T-helper 2 cell treated with Interferon-gamma antibody and Interleukin-4, amounts not matched to agents 100 ng/mL and 5 ng/mL, for 36 hours (primary cell): ENCODE data around the gene IGSF3. TPM values are rescaled to one million over a fixed set of nuclear protein-coding genes. Genes with fewer than 3 reads are reported as not detected.
"Not testable (repeated sequence)": the region's sequence is repeated elsewhere in the genome, so short reads cannot be mapped to it uniquely, and the experiment has no call there.

Source experiments
- intact Hi-C: fragments of 100-400 bp; cut with micrococcal nuclease; formaldehyde crosslinking; loops from one replicate; pipeline ENCODE4 v1.15.1; 2023
- total RNA-seq: library from RNA; stranded (reverse); gene quantifications from 2 replicates; pipeline ENCODE4 v1.2.3, GENCODE V29; 2022

IGSF3 gene
- total RNA-seq, 1 donor from 2014 or later, result 0.82 TPM

- intact Hi-C loops, result loop anchor here (10.0 kb wide), 1 partner anchor 445 kb away; no protein-coding TSS in a partner anchor
Measured at GRCh38 chr1:116579259-116579875, 88.2 kb downstream of the IGSF3 start.

- intact Hi-C loops, result loop anchor here (10.0 kb wide), 1 partner anchor 444 kb away; no protein-coding TSS in a partner anchor
Measured at GRCh38 chr1:116578581-116578980, 89.0 kb downstream of the IGSF3 start.

GRCh38 chr1:116577759-116578314 is 89.7 kb downstream of the IGSF3 start:
- intact Hi-C loops, result loop anchor here (10.0 kb wide), 1 partner anchor 443 kb away; no protein-coding TSS in a partner anchor

GRCh38 chr1:116574581-116575291 is 92.8 kb downstream of the IGSF3 start:
- intact Hi-C loops, result loop anchor here (1.0 to 10.0 kb wide), 9 partner anchors 22 to 554 kb away; partner anchors contain the start of genes ATP1A1 and IGSF3

- intact Hi-C loops, result loop anchor here (1.0 to 10.0 kb wide), 9 partner anchors 23 to 555 kb away; partner anchors contain the start of genes ATP1A1 and IGSF3
Measured at GRCh38 chr1:116573431-116574095, 94.0 kb downstream of the IGSF3 start.

- intact Hi-C loops, result loop anchor here (5.0 to 10.0 kb wide), 5 partner anchors 164 to 438 kb away; partner anchors contain the start of gene ATP1A1
Measured at GRCh38 chr1:116572771-116573430, 94.6 kb downstream of the IGSF3 start.

GRCh38 chr1:116572099-116572498 is 95.4 kb downstream of the IGSF3 start:
- intact Hi-C loops, result loop anchor here (5.0 to 10.0 kb wide), 5 partner anchors 165 to 437 kb away; partner anchors contain the start of gene ATP1A1

GRCh38 chr1:116571215-116571919 is 96.2 kb downstream of the IGSF3 start:
- intact Hi-C loops, result loop anchor here (1.0 to 10.0 kb wide), 7 partner anchors 57 to 489 kb away; partner anchors contain the start of genes ATP1A1 and TTF2

GRCh38 chr1:116570358-116571214 is 96.9 kb downstream of the IGSF3 start, which contains the start of gene CD58:
TSS of gene CD58 (minus strand) at chr1:116571026. CDS start at chr1:116570972, 54 bp downstream.
- intact Hi-C loops, result loop anchor here (1.0 to 10.0 kb wide), 8 partner anchors 56 to 490 kb away; partner anchors contain the start of genes ATP1A1 and TTF2

GRCh38 chr1:116569776-116570357 is 97.7 kb downstream of the IGSF3 start:
- intact Hi-C loops, result loop anchor here (1.0 to 10.0 kb wide), 7 partner anchors 55 to 435 kb away; partner anchors contain the start of gene ATP1A1

GRCh38 chr1:116569381-116569670 is 98.2 kb downstream of the IGSF3 start:
- intact Hi-C loops, result no loop called here

- intact Hi-C loops, result no loop called here
Measured at GRCh38 chr1:116568662-116569380, 98.7 kb downstream of the IGSF3 start.

GRCh38 chr1:116567790-116568661 is 99.5 kb downstream of the IGSF3 start:
- intact Hi-C loops, result no loop called here

GRCh38 chr1:116565222-116565621 is 102.3 kb downstream of the IGSF3 start:
- intact Hi-C loops, result no loop called here

GRCh38 chr1:116564426-116564825 is 103.1 kb downstream of the IGSF3 start:
- intact Hi-C loops, result no loop called here

GRCh38 chr1:116562465-116562864 is 105.1 kb downstream of the IGSF3 start:
- intact Hi-C loops, result not testable (repeated sequence)

- intact Hi-C loops, result no loop called here
Measured at GRCh38 chr1:116561563-116561962, 106.0 kb downstream of the IGSF3 start.
